Mesenchymal stem cell (in vitro differentiated cells and primary cell): ENCODE data around the gene SPEG.
"Not testable (repeated sequence)": the region's sequence is repeated elsewhere in the genome, so short reads cannot be mapped to it uniquely, and the experiment has no call there.

ENCODE experiments used
- DNase-seq: peaks from one replicate; pipeline ENCODE4 v3.0.0-alpha.2; 2013
- H2AFZ ChIP-seq: one replicate; pipeline ENCODE4 v1.6.1; 2013; ENCODE audit warnings: low read depth, mild to moderate bottlenecking, control low read depth, inconsistent platforms, low read length, moderate library complexity
- H2AK5ac ChIP-seq: 2 replicates; pipeline ENCODE4 v1.6.1; 2013; ENCODE audit warnings: low read length, moderate library complexity, mild to moderate bottlenecking, inconsistent platforms; ENCODE audit not compliant: severe bottlenecking
- H2BK120ac ChIP-seq: one replicate; pipeline ENCODE4 v1.6.1; 2013; ENCODE audit warnings: low read depth, mild to moderate bottlenecking, inconsistent platforms, low read length, moderate library complexity
- H2BK12ac ChIP-seq, 2 experiments: one replicate each; pipeline ENCODE4 v1.6.1; 2013; ENCODE audit warnings: inconsistent platforms in 2 of 2, low read length in 2 of 2, mild to moderate bottlenecking in 2 of 2, moderate library complexity in 2 of 2, control low read depth in 1 of 2
- H2BK15ac ChIP-seq: one replicate; pipeline ENCODE4 v1.6.1; 2013; ENCODE audit warnings: mild to moderate bottlenecking, low read depth, inconsistent platforms; ENCODE audit not compliant: poor library complexity, severe bottlenecking
- H2BK5ac ChIP-seq: 2 replicates; pipeline ENCODE4 v1.6.1; 2013; ENCODE audit warnings: low read depth, mild to moderate bottlenecking, low read length, control low read depth, inconsistent platforms; ENCODE audit not compliant: poor library complexity, severe bottlenecking
- H3K14ac ChIP-seq, 2 experiments: one replicate each; pipeline ENCODE4 v1.6.1; 2013; ENCODE audit warnings: inconsistent platforms in 2 of 2, low read length in 2 of 2, control low read depth in 1 of 2, mild to moderate bottlenecking in 1 of 2, moderate library complexity in 1 of 2
- H3K18ac ChIP-seq, 2 experiments: one replicate each; pipeline ENCODE4 v1.6.1; 2013; ENCODE audit warnings: inconsistent platforms in 2 of 2, low read length in 2 of 2, control low read depth in 1 of 2, low read depth in 1 of 2, mild to moderate bottlenecking in 1 of 2
- H3K23ac ChIP-seq, 2 experiments: one replicate each; pipeline ENCODE4 v1.6.1; 2013; ENCODE audit warnings: inconsistent platforms in 2 of 2, low read length in 2 of 2, mild to moderate bottlenecking in 2 of 2, moderate library complexity in 2 of 2, control low read depth in 1 of 2
- H3K27ac ChIP-seq: 2 replicates; pipeline ENCODE4 v1.5.1; 2013; ENCODE audit warnings: mild to moderate bottlenecking, moderate library complexity, low read length, control low read depth, inconsistent platforms; ENCODE audit not compliant: poor library complexity, severe bottlenecking
- H3K27me3 ChIP-seq, 2 experiments: 2 replicates each; pipeline versions ENCODE4 v1.6.1 to v1.7.0; 2013; ENCODE audit warnings: low read length in 2 of 2, mild to moderate bottlenecking in 2 of 2, moderate library complexity in 2 of 2, control low read depth in 1 of 2, inconsistent platforms in 1 of 2; ENCODE audit not compliant: control insufficient read depth in 1 of 2, insufficient read depth in 1 of 2
- H3K36me3 ChIP-seq, 2 experiments: 2 replicates each; pipeline versions ENCODE4 v1.6.1 to v1.7.0; 2013; ENCODE audit warnings: low read length in 2 of 2, control low read depth in 1 of 2, inconsistent platforms in 1 of 2, low read depth in 1 of 2, mild to moderate bottlenecking in 1 of 2; ENCODE audit not compliant: insufficient read depth in 2 of 2, control insufficient read depth in 1 of 2
- H3K4ac ChIP-seq, 2 experiments: one replicate each; pipeline ENCODE4 v1.6.1; 2013; ENCODE audit warnings: inconsistent platforms in 2 of 2, low read length in 2 of 2, mild to moderate bottlenecking in 2 of 2, moderate library complexity in 2 of 2, control low read depth in 1 of 2, low read depth in 1 of 2
- H3K4me1 ChIP-seq: 2 replicates; pipeline ENCODE4 v1.6.1; 2013; ENCODE audit warnings: low read depth, low read length, control low read depth; ENCODE audit not compliant: control insufficient read depth, insufficient read depth
- H3K4me2 ChIP-seq: 2 replicates; pipeline ENCODE4 v1.6.1; 2013; ENCODE audit warnings: low read length, mild to moderate bottlenecking, inconsistent platforms; ENCODE audit not compliant: poor library complexity, severe bottlenecking
- H3K4me3 ChIP-seq, 2 experiments: 2 replicates each; pipeline versions ENCODE4 v1.5.1 to v1.7.0; 2013; ENCODE audit warnings: low read length in 2 of 2, mild to moderate bottlenecking in 2 of 2, control low read depth in 1 of 2, low read depth in 1 of 2; ENCODE audit not compliant: insufficient read depth in 1 of 2
- H3K79me1 ChIP-seq: replicated peaks from 2 replicates; pipeline ENCODE4 v1.6.1; 2013; ENCODE audit warnings: mild to moderate bottlenecking, control low read depth, low read length, inconsistent platforms; ENCODE audit not compliant: poor library complexity, severe bottlenecking
- H3K9ac ChIP-seq: 2 replicates; pipeline ENCODE4 v1.7.0; 2013; ENCODE audit warnings: mild to moderate bottlenecking, low read length, moderate library complexity
- H3K9me3 ChIP-seq: 2 replicates; pipeline ENCODE4 v1.7.0; 2013; ENCODE audit warnings: mild to moderate bottlenecking, low read length; ENCODE audit not compliant: control insufficient read depth
- H4K8ac ChIP-seq: one replicate; pipeline ENCODE4 v1.6.1; 2013; ENCODE audit warnings: inconsistent platforms, mild to moderate bottlenecking, low read length, moderate library complexity
- H4K91ac ChIP-seq: one replicate; pipeline ENCODE4 v1.6.1; 2013; ENCODE audit warnings: mild to moderate bottlenecking, low read length, inconsistent platforms
- WGBS: methylation state at CpG from one replicate; pipeline ENCODE4 v1.1.7; 2013; ENCODE audit warnings: mixed read lengths; 5-methylcytosine and 5-hydroxymethylcytosine counted together

Gene SPEG

GRCh38 chr2:219407343-219407742 lies 27.3 kb upstream of the SPEG start:
- not testable (repeated sequence) for H3K9me3 ChIP-seq, H4K8ac ChIP-seq, H2AFZ ChIP-seq, H2BK120ac ChIP-seq, H3K9ac ChIP-seq, H3K23ac ChIP-seq, H3K4me3 ChIP-seq, H3K36me3 ChIP-seq, H3K79me1 ChIP-seq, H3K14ac ChIP-seq, H3K18ac ChIP-seq, H3K4me2 ChIP-seq, H3K4ac ChIP-seq, H3K27me3 ChIP-seq, H2BK5ac ChIP-seq, DNase-seq, H4K91ac ChIP-seq
- H3K27ac ChIP-seq: peak overlapping the region; percentile 30
- 89% methylated on average over 3 of the region's 5 CpGs for WGBS
- H2BK15ac ChIP-seq: peak overlapping the region; percentile 4
- H3K4me1 ChIP-seq: peaks cover 28% of the 10 kb centered on the region
- H2BK12ac ChIP-seq: peak overlapping the region; percentile 10 to 32
- peak overlapping the region; percentile 87 for H2AK5ac ChIP-seq

GRCh38 chr2:219408204-219408603 lies 26.4 kb upstream of the SPEG start:
- Histone ChIP-seq H2BK5ac (no peak overlapping the region), H3K4ac (no peak overlapping the region), H3K9me3 (peaks cover 13% of the 10 kb centered on the region), H2AFZ (no peak overlapping the region), H2BK15ac (peak overlapping the region; percentile 1), H3K9ac (no peak overlapping the region), H3K27me3 (no peaks in the 10 kb centered on the region), H3K18ac (peak overlapping the region in 1 of 2 experiments; percentile 50), H2AK5ac (peak overlapping the region; percentile 87), H2BK120ac (no peak overlapping the region), H3K4me3 (no peak overlapping the region), H2BK12ac (peak overlapping the region in 1 of 2 experiments; percentile 79), H3K14ac (no peak overlapping the region), H4K8ac (no peak overlapping the region), H3K4me2 (no peak overlapping the region), H3K23ac (no peak overlapping the region), H3K27ac (peak overlapping the region; percentile 8), H3K4me1 (peaks cover 28% of the 10 kb centered on the region), H3K79me1 (no peaks in the 10 kb centered on the region), H3K36me3 (no peaks in the 10 kb centered on the region), H4K91ac (no peak overlapping the region)
- no peak for DNase-seq
- 94% methylated on average over 5 of the region's 5 CpGs for WGBS

DNA sequence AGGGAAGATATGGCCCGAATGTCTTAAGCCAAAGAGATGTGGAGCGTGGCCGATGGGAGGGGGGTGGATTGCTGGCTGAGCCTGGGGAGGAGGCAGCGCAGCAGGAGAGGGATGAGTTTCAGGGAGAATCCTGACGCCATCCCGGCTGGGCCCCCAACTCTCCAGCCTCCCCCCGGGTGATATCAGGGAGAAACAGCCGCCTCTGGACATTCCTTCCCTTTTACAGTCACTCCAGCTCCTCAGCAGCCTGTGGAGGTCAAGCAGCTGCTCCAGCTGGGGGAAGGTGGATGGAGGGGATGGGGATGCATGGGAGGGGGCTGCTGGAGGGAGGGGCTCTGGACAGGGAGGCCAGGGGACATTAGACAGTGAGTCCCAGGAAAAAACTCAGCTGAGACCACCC lies 26.0 kb upstream of the SPEG start:
- Histone ChIP-seq H3K27me3 (no peaks in the 10 kb centered on the region), H2BK12ac (peak overlapping the region in 1 of 2 experiments; percentile 29), H3K9ac (no peak overlapping the region), H2AK5ac (no peak overlapping the region), H3K9me3 (peaks cover 16% of the 10 kb centered on the region), H3K36me3 (no peaks in the 10 kb centered on the region), H3K4ac (no peak overlapping the region), H4K8ac (no peak overlapping the region), H2AFZ (no peak overlapping the region), H2BK5ac (no peak overlapping the region), H3K79me1 (no peaks in the 10 kb centered on the region), H2BK15ac (no peak overlapping the region), H3K4me1 (peaks cover 28% of the 10 kb centered on the region), H3K27ac (peak overlapping the region; percentile 24), H2BK120ac (no peak overlapping the region), H3K4me2 (no peak overlapping the region), H3K14ac (no peak overlapping the region), H4K91ac (no peak overlapping the region), H3K4me3 (no peak overlapping the region), H3K18ac (no peak overlapping the region), H3K23ac (no peak overlapping the region)
- DNase-seq: no peak
- WGBS: 100% methylated on average over 3 of the region's 8 CpGs

- H3K4me2 ChIP-seq: no peak overlapping the region
- H3K18ac ChIP-seq: no peak overlapping the region
- peak overlapping the region; percentile 87 for H2AK5ac ChIP-seq
- H3K9me3 ChIP-seq: peaks cover 18% of the 10 kb centered on the region
- no peak overlapping the region for H3K4ac ChIP-seq
- 94% methylated on average over 5 of the region's 5 CpGs for WGBS
- H3K4me3 ChIP-seq: no peak overlapping the region
- H2AFZ ChIP-seq: no peak overlapping the region
- no peak overlapping the region for H2BK120ac ChIP-seq
- DNase-seq: no peak
- no peak overlapping the region for H2BK5ac ChIP-seq
- no peak overlapping the region for H2BK15ac ChIP-seq
- no peaks in the 10 kb centered on the region for H3K79me1 ChIP-seq
- no peaks in the 10 kb centered on the region for H3K27me3 ChIP-seq
- no peak overlapping the region for H3K23ac ChIP-seq
- peaks cover 28% of the 10 kb centered on the region for H3K4me1 ChIP-seq
- no peak overlapping the region for H3K9ac ChIP-seq
- H3K14ac ChIP-seq: no peak overlapping the region
- no peak overlapping the region for H4K91ac ChIP-seq
- H4K8ac ChIP-seq: no peak overlapping the region
- no peaks in the 10 kb centered on the region for H3K36me3 ChIP-seq
- H2BK12ac ChIP-seq: no peak overlapping the region
- H3K27ac ChIP-seq: no peak overlapping the region
These were observed 25.0 kb upstream of the SPEG start for GRCh38 chr2:219409619-219410018.
